GM12878 (cell line): ENCODE data around the gene H2BW1. TPM values are rescaled to one million over a fixed set of nuclear protein-coding genes. Genes with fewer than 3 reads are reported as not detected.

Source experiments
- BCL3 ChIP-seq: IDR thresholded peaks from 2 replicates; pipeline ENCODE4 v1.6.1; 2011; ENCODE audit warnings: borderline replicate concordance, low read depth, mild to moderate bottlenecking, moderate library complexity, low read length; ENCODE audit not compliant: insufficient read depth, poor library complexity, severe bottlenecking
- BMI1 ChIP-seq: fragments of 450-650 bp; IDR thresholded peaks from 2 replicates; pipeline ENCODE4 v1.6.1; 2016; ENCODE audit warnings: mild to moderate bottlenecking, moderate library complexity, borderline replicate concordance
- CBX5 ChIP-seq: sonication (generic); IDR thresholded peaks from 2 replicates; pipeline ENCODE4 v1.6.1; 2016; ENCODE audit warnings: low read depth, moderate library complexity, mild to moderate bottlenecking, inconsistent platforms
- EED ChIP-seq: sonication (generic); IDR thresholded peaks from 2 replicates; pipeline ENCODE4 v1.6.1; 2016; ENCODE audit warnings: antibody characterized with exemption, low read depth
- NFYA ChIP-seq: IDR thresholded peaks from 2 replicates; pipeline ENCODE4 v1.6.1; 2011; ENCODE audit warnings: low read depth, mild to moderate bottlenecking, low read length, improper control_type of control experiment, borderline replicate concordance
- SMARCA5 ChIP-seq: fragments of 450-650 bp; IDR thresholded peaks from 2 replicates; pipeline ENCODE4 v1.6.1; 2017; ENCODE audit warnings: mild to moderate bottlenecking
- SREBF1 ChIP-seq: IDR thresholded peaks from 2 replicates; pipeline ENCODE4 v1.6.1; 2012; ENCODE audit warnings: mild to moderate bottlenecking, low read length
- SUPT20H ChIP-seq: IDR thresholded peaks from 2 replicates; pipeline ENCODE4 v1.6.1; 2011; ENCODE audit warnings: low read depth, mild to moderate bottlenecking, low read length, moderate library complexity, borderline replicate concordance; ENCODE audit not compliant: control insufficient read depth
- ZNF622 ChIP-seq: fragments of 450-650 bp; IDR thresholded peaks from 2 replicates; pipeline ENCODE4 v1.6.1; 2017; ENCODE audit warnings: mild to moderate bottlenecking, inconsistent platforms
- polyA plus RNA-seq, 11 experiments: library from polyadenylated mRNA; depleted of rRNA in 4 of 11; unstranded in 6 of 11; stranded (reverse) in 5 of 11; fragments of >200 nt; fragmentation: Nextera tagmentation in 4 of 11; fragmentation: Illumina TruSeq in 1 of 11; extraction: Ambion mirVana in 4 of 11; extraction: Trizol in 1 of 11; gene quantifications; 1 replicate in 1 of 11; 2 replicates in 10 of 11; pipeline versions ENCODE4 v1.2.1 to v1.2.3, GENCODE V29; 2011 to 2016; ENCODE audit warnings: inconsistent platforms in 2 of 11, missing spikeins in 2 of 11, low read depth in 1 of 11
- total RNA-seq, 4 experiments: library from RNA; depleted of rRNA in 3 of 4; stranded (reverse); fragments of >200 nt in 3 of 4; fragmentation: Illumina TruSeq in 1 of 4; extraction: Trizol in 1 of 4; gene quantifications; 2 replicates each; pipeline versions ENCODE4 v1.2.1 to v1.2.3, GENCODE V29; 2013 to 2021
- TF ChIP-seq, protein P1 (sequence below): IDR thresholded peaks from 2 replicates; pipeline ENCODE4 v1.6.1; 2012; ENCODE audit warnings: mild to moderate bottlenecking, low read depth, low read length

The H2BW1 gene
- total and polyA plus RNA-seq, 10 of the 15 experiments (the other 5 are each of a cell fraction or from before 2014, with no cell fraction given): not detected

DNA sequence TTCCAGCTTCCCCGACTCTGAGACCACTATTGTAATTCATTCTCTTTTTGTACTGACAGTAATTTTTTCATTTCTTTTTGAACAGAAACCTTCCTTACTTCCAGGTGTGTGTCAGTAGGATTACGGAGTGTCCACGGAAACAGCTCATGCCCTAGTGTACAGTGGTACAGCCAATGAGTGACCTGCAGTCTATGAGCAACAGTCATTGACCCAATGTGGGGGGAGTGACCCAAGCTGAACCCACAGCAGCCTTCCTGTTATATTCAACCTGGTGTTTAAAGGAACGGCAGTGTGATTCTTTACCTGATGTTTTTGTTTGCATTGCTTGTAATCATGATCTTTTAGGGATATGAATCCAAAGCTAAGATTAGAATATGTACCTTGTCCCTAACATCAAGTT lies 27.5 kb upstream of the H2BW1 start (continued):
- TF ChIP-seq SREBF1 (no peak), NFYA (no peak), SUPT20H (no peak), BMI1 (no peak), SMARCA5 (no peak), CBX5 (no peak), BCL3 (no peak), EED (no peak), ZNF622 (no peak)
- TF ChIP-seq, protein P1, sequence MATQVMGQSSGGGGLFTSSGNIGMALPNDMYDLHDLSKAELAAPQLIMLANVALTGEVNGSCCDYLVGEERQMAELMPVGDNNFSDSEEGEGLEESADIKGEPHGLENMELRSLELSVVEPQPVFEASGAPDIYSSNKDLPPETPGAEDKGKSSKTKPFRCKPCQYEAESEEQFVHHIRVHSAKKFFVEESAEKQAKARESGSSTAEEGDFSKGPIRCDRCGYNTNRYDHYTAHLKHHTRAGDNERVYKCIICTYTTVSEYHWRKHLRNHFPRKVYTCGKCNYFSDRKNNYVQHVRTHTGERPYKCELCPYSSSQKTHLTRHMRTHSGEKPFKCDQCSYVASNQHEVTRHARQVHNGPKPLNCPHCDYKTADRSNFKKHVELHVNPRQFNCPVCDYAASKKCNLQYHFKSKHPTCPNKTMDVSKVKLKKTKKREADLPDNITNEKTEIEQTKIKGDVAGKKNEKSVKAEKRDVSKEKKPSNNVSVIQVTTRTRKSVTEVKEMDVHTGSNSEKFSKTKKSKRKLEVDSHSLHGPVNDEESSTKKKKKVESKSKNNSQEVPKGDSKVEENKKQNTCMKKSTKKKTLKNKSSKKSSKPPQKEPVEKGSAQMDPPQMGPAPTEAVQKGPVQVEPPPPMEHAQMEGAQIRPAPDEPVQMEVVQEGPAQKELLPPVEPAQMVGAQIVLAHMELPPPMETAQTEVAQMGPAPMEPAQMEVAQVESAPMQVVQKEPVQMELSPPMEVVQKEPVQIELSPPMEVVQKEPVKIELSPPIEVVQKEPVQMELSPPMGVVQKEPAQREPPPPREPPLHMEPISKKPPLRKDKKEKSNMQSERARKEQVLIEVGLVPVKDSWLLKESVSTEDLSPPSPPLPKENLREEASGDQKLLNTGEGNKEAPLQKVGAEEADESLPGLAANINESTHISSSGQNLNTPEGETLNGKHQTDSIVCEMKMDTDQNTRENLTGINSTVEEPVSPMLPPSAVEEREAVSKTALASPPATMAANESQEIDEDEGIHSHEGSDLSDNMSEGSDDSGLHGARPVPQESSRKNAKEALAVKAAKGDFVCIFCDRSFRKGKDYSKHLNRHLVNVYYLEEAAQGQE: no peak
